Kidney (tissue), 22 donors: ENCODE data around the gene SMC4. TPM values are rescaled to one million over a fixed set of nuclear protein-coding genes. Genes with fewer than 3 reads are reported as not detected.
A peak's percentile ranks its signal among the peaks of the same experiment; 100 is the strongest.
"Not testable (repeated sequence)": the region's sequence is repeated elsewhere in the genome, so short reads cannot be mapped to it uniquely, and the experiment has no call there.

Experiments
- DNase-seq, 5 donors: peaks; one replicate each; pipeline ENCODE4 v3.0.0-alpha.2; 2013 to 2020
- FAIRE-seq: peaks from 2 replicates; lab custom pipeline; 2012; peaks lifted over from hg19 to GRCh38; lab: Jason Lieb, UNC
- H3K27ac ChIP-seq, 2 donors: one replicate each; pipeline ENCODE4 v1.7.0; 2013; ENCODE audit warnings: low read depth in 2 of 2, low read length in 2 of 2, inconsistent platforms in 1 of 2
- H3K27me3 ChIP-seq: one replicate; pipeline ENCODE4 v1.7.1; 2013; ENCODE audit warnings: low read length, inconsistent platforms; ENCODE audit not compliant: control insufficient read depth, insufficient read depth
- H3K36me3 ChIP-seq, 3 donors: one replicate each; pipeline versions ENCODE4 v1.7.0 to v1.7.1; 2013; ENCODE audit warnings: low read length in 3 of 3, control low read depth in 1 of 3, inconsistent platforms in 1 of 3; ENCODE audit not compliant: insufficient read depth in 3 of 3, control insufficient read depth in 2 of 3
- H3K4me1 ChIP-seq, 3 donors: one replicate each; pipeline versions ENCODE4 v1.7.0 to v1.7.1; 2013; ENCODE audit warnings: low read length in 3 of 3, inconsistent platforms in 1 of 3, low read depth in 1 of 3; ENCODE audit not compliant: control insufficient read depth in 2 of 3, insufficient read depth in 2 of 3
- H3K4me3 ChIP-seq, 3 donors: one replicate each; pipeline versions ENCODE4 v1.7.0 to v1.8.1; 2013; ENCODE audit warnings: low read length in 3 of 3, control low read depth in 1 of 3, inconsistent platforms in 1 of 3
- H3K9ac ChIP-seq, 3 donors: one replicate each; pipeline versions ENCODE4 v1.7.0 to v1.7.1; 2013; ENCODE audit warnings: low read length in 3 of 3, control low read depth in 1 of 3, inconsistent platforms in 1 of 3
- H3K9me3 ChIP-seq, 3 donors: one replicate each; pipeline versions ENCODE4 v1.7.0 to v1.7.1; 2013; ENCODE audit warnings: low read length in 3 of 3, control low read depth in 1 of 3, inconsistent platforms in 1 of 3; ENCODE audit not compliant: control insufficient read depth in 2 of 3, insufficient read depth in 1 of 3
- CTCF ChIP-seq: IDR thresholded peaks from 3 replicates; pipeline ENCODE4 v1.5.1; 2012; ENCODE audit warnings: mild to moderate bottlenecking, moderate library complexity, borderline replicate concordance; ENCODE audit not compliant: insufficient read depth; ENCODE audit errors: extremely low read depth
- intact Hi-C: fragments of 100-400 bp; cut with DNase I; formaldehyde crosslinking; loops from one replicate; pipeline ENCODE4 v1.11.1; 2022
- long read RNA-seq, 10 donors: library from polyadenylated mRNA in 1 of 10; unstranded in 1 of 10; transcript quantifications; one replicate each; pipeline ENCODE4 v2.0.0 and lab custom pipeline, GENCODE V29; 2021 to 2026
- polyA plus RNA-seq: library from polyadenylated mRNA; stranded (reverse); fragments of 350-450 nt; fragmentation: Illumina TruSeq; extraction: RNeasy Lipid Tissue Mini Kit (QIAGEN cat#74804); gene quantifications from one replicate; pipeline ENCODE4 v1.2.3, GENCODE V29; 2014; ENCODE audit warnings: low read depth, low replicate concordance; ENCODE audit not compliant: insufficient read depth
- total RNA-seq: library from RNA; stranded (reverse); fragmentation: NEBNext Ultra II Directional; extraction: Animal tissue kit (Norgen Biotek cat#: 25700); gene quantifications from one replicate; pipeline ENCODE4 v1.2.1, GENCODE V29; 2021
- donor health status: control.
- donor health status: control.
- donor health status: control.
- donor health status: control.
- donor health status: control.
- donor health status: DM: yes; HTN: yes; CAD: no.
- donor health status: Normal renal cell carcinoma (clear cell type).

The SMC4 gene
- total RNA-seq (24.5 TPM), polyA plus RNA-seq (7.4 TPM)
- long read RNA-seq, donor 1, partial matches to known transcripts, result 6 of 10 reads
- long read RNA-seq, donor 1, other reads (novel, unspliced or antisense), result 0 of 10 reads
- long read RNA-seq, donor 2, full-length matches to known transcripts, result 4 of 11 reads
- long read RNA-seq, donor 2, partial matches to known transcripts, result 7 of 11 reads
- long read RNA-seq, donor 2, other reads (novel, unspliced or antisense), result 0 of 11 reads
- long read RNA-seq, donor 3, partial matches to known transcripts, result 13 of 17 reads
- long read RNA-seq, donor 3, other reads (novel, unspliced or antisense), result 0 of 17 reads
- long read RNA-seq, donor 4, full-length matches to known transcripts, result 4 of 24 reads
- long read RNA-seq, donor 4, partial matches to known transcripts, result 20 of 24 reads
- long read RNA-seq, donor 4, other reads (novel, unspliced or antisense), result 0 of 24 reads
- long read RNA-seq, donor 5, result 0 reads
- long read RNA-seq, donor 6, partial matches to known transcripts, result 0 of 1 reads
- long read RNA-seq, donor 6, other reads (novel, unspliced or antisense), result 0 of 1 reads
- long read RNA-seq, donor 7, partial matches to known transcripts, result 3 of 3 reads
- long read RNA-seq, donor 7, other reads (novel, unspliced or antisense), result 0 of 3 reads
- long read RNA-seq, donor 8, partial matches to known transcripts, result 0 of 5 reads
- long read RNA-seq, donor 8, other reads (novel, unspliced or antisense), result 0 of 5 reads
- long read RNA-seq, donor 9, partial matches to known transcripts, result 8 of 9 reads
- long read RNA-seq, donor 9, other reads (novel, unspliced or antisense), result 0 of 9 reads
- long read RNA-seq, donor 10, full-length matches to known transcripts, result 4 of 4 reads
- long read RNA-seq, donor 10, partial matches to known transcripts, result 0 of 4 reads
- long read RNA-seq, donor 10, other reads (novel, unspliced or antisense), result 0 of 4 reads

- Histone ChIP-seq H3K9me3 (no peaks in the 10 kb centered on the region), H3K9ac (peak within 1 kb of the TSS; percentile 43 to 99 (median 80)), H3K4me3 (peak within 1 kb of the TSS; percentile 92 to 100 (median 99)), H3K27me3 (no peaks in the 10 kb centered on the region), H3K4me1 (peaks cover 0 to 6% (median 0%) of the 10 kb centered on the region in 3 donors), H3K36me3 (peaks cover 0 to 2% (median 0%) of the 10 kb centered on the region in 3 donors), H3K27ac (peak within 1 kb of the TSS; percentile 85 to 88)
- TF ChIP-seq CTCF, result no peak
- FAIRE-seq, result peak; percentile 82
- peak; percentile 97 to 99 (median 98) for DNase-seq
- intact Hi-C loops, result no loop called here
Measured at GRCh38 chr3:160399125-160400029, at the start of gene SMC4, which contains the start of gene IFT80. TSS of gene SMC4 (plus strand) at chr3:160399650. CDS start at chr3:160400827, 1,177 bp downstream. TSS of gene IFT80 (minus strand) at chr3:160399225. CDS start at chr3:160384600, 14,625 bp downstream.

GRCh38 chr3:160355826-160356225, 43.6 kb upstream of the SMC4 start:
- Histone ChIP-seq H3K9me3 (no peaks in the 10 kb centered on the region), H3K4me1 (no peaks in the 10 kb centered on the region), H3K27ac (no peak overlapping the region), H3K9ac (no peak overlapping the region), H3K4me3 (no peak overlapping the region), H3K27me3 (no peaks in the 10 kb centered on the region), H3K36me3 (peaks cover 0 to 4% (median 0%) of the 10 kb centered on the region in 3 donors)
- TF ChIP-seq CTCF, result no peak
- intact Hi-C loops, result no loop called here
- FAIRE-seq (no peak), DNase-seq (peak in 1 of 5 donors; percentile 28)

GRCh38 chr3:160362896-160363295, 36.6 kb upstream of the SMC4 start:
- intact Hi-C loops, H3K27ac ChIP-seq, FAIRE-seq, H3K9me3 ChIP-seq, H3K27me3 ChIP-seq, H3K9ac ChIP-seq, H3K36me3 ChIP-seq, DNase-seq, H3K4me1 ChIP-seq, H3K4me3 ChIP-seq: not testable (repeated sequence)
